ENCODE results near the gene POLR3H. TPM values are rescaled to one million over a fixed set of nuclear protein-coding genes. Genes with fewer than 3 reads are reported as not detected.

The POLR3H gene
- total and polyA plus RNA-seq, 5 donors from 2014 or later: 12.1 to 21.3 (median 15.2) TPM

DNA sequence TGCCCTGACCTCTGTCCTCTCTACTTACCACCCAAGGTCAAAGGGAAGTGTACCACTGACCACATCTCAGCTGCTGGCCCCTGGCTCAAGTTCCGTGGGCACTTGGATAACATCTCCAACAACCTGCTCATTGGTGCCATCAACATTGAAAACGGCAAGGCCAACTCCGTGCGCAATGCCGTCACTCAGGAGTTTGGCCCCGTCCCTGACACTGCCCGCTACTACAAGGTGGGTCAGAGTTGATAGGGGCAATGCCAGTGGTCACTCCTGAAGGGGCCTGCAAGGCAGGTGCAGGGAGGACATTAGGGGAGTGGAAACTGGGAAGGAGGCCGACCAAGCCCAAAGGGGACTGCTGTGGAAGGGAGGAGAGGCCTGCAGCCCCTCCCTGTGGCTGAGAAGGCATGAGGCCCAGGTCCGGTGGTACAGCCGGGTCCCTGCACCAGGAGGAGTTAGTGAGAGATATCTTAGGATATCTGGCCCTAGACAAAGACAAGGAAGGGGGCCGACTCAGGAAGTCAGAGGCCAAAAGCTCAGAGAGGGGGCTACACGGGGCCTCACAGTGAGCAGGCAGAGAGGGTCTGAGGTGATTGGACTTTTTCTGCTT lies 17.9 kb downstream of the POLR3H start:
- peaks cover 42% of the 10 kb centered on the region for H3K36me3 ChIP-seq (ENCODE audit: control insufficient read depth, insufficient read depth, low read length)
- no peaks in the 10 kb centered on the region for H3K9me3 ChIP-seq (ENCODE audit: control insufficient read depth in 2 of 2, low read length in 2 of 2)
- peak overlapping the region in 1 of 3 donors; percentile 80 for H3K27ac Mint-ChIP-seq
- no peaks in the 10 kb centered on the region for H3K9me3 Mint-ChIP-seq
- H3K36me3 Mint-ChIP-seq: peaks cover 7% of the 10 kb centered on the region
- ATAC-seq (ENCODE audit: low read depth in 2 of 2) (no peak), DNase-seq (no peak)
- H3K4me1 ChIP-seq (ENCODE audit: control insufficient read depth, insufficient read depth, low read length, poor library complexity, severe bottlenecking): peaks cover 13% of the 10 kb centered on the region
- no peak overlapping the region for H3K4me3 ChIP-seq (ENCODE audit: low read depth, low read length)
- H3K4me1 Mint-ChIP-seq: peaks cover 0 to 25% (median 4%) of the 10 kb centered on the region in 4 donors
- no peaks in the 10 kb centered on the region for H3K27me3 Mint-ChIP-seq
- H3K27me3 ChIP-seq (ENCODE audit: control insufficient read depth, insufficient read depth, low read length): no peaks in the 10 kb centered on the region
- H3K4me3 Mint-ChIP-seq: peak overlapping the region in 1 of 4 donors; percentile 28
- no peak overlapping the region for H3K27ac ChIP-seq (ENCODE audit: insufficient read depth, low read length, poor library complexity, severe bottlenecking)

DNA sequence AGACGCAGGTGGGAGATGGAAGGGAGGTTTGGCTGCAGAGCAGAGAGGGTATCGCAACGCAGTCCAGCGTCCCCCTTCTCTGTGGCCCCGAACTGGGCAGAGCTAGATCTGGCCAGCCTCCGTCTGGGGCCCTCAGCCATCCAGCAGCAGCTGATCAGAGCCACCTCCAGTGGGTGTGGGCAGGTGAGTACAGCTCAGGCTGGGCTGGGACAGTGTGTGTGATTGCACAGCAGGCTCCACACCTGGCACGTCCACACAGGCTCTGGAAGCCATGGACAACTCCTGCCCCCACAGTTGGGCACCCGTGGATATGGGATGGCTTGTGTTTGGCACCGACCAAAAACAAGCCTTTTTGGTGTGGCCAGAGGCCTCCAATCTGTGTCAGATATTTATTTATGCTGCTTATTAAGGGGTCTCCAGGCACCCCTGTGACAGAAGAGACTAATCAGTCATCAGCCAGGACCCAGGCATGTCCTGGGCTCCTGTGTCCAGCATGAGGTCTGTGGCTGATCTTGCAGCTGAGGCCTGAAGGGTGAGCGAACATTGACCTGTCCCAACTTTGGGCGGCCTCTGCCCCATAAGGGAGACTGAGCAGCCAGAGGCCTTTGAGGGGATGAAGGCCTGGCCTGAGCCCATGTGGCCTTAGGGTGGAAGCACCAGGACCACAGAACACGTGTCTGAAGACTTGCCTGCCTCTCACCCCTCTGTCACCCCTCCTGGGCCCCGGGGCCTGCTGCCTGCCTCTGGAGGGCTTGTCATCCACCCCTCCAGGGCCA lies 18.6 kb downstream of the POLR3H start:
- no peaks in the 10 kb centered on the region for H3K27me3 ChIP-seq (ENCODE audit: control insufficient read depth, insufficient read depth, low read length)
- peaks cover 13% of the 10 kb centered on the region for H3K4me1 ChIP-seq (ENCODE audit: control insufficient read depth, insufficient read depth, low read length, poor library complexity, severe bottlenecking)
- Mint-ChIP-seq H3K27ac (peak overlapping the region in 1 of 3 donors; percentile 71), H3K4me3 (no peak overlapping the region), H3K4me1 (peaks cover 0 to 23% (median 4%) of the 10 kb centered on the region in 4 donors), H3K9me3 (no peaks in the 10 kb centered on the region), H3K27me3 (no peaks in the 10 kb centered on the region), H3K36me3 (peaks cover 7% of the 10 kb centered on the region)
- DNase-seq (no peak), ATAC-seq (ENCODE audit: low read depth in 2 of 2) (no peak)
- no peaks in the 10 kb centered on the region for H3K9me3 ChIP-seq (ENCODE audit: control insufficient read depth in 2 of 2, low read length in 2 of 2)
- peak overlapping the region; percentile 63 for H3K27ac ChIP-seq (ENCODE audit: insufficient read depth, low read length, poor library complexity, severe bottlenecking)
- H3K36me3 ChIP-seq (ENCODE audit: control insufficient read depth, insufficient read depth, low read length): peaks cover 42% of the 10 kb centered on the region
- H3K4me3 ChIP-seq (ENCODE audit: low read depth, low read length): no peak overlapping the region

DNA sequence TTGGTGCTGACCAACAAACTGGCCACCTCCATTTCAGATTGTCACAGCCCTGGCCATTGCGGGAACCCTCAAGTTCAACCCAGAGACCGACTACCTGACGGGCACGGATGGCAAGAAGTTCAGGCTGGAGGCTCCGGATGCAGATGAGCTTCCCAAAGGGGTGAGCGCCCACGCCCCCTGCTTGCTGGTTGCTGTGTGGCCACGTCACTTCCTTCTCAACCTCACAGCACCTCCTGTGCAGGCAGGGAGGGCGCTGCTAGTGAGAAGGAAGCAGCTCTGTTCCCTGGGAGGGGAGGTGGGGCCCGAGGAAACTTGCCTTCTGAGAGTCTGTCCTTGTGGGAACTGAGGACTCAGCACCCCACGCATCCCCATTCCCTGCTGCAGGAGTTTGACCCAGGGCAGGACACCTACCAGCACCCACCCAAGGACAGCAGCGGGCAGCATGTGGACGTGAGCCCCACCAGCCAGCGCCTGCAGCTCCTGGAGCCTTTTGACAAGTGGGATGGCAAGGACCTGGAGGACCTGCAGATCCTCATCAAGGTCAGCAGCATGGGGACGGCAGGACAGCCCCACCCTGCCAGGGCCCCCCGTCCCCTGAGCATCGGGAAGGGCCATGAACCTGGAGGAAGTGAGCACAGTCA lies 19.3 kb downstream of the POLR3H start:
- Mint-ChIP-seq H3K36me3 (peaks cover 7% of the 10 kb centered on the region), H3K4me1 (peaks cover 0 to 23% (median 4%) of the 10 kb centered on the region in 4 donors), H3K27me3 (no peaks in the 10 kb centered on the region), H3K27ac (peak overlapping the region in 1 of 3 donors; percentile 71), H3K4me3 (peak overlapping the region in 2 of 4 donors; percentile 4 to 32), H3K9me3 (no peaks in the 10 kb centered on the region)
- Histone ChIP-seq H3K9me3 (ENCODE audit: control insufficient read depth in 2 of 2, low read length in 2 of 2) (no peaks in the 10 kb centered on the region), H3K27ac (ENCODE audit: insufficient read depth, low read length, poor library complexity, severe bottlenecking) (peak overlapping the region; percentile 63), H3K4me1 (ENCODE audit: control insufficient read depth, insufficient read depth, low read length, poor library complexity, severe bottlenecking) (peaks cover 13% of the 10 kb centered on the region), H3K27me3 (ENCODE audit: control insufficient read depth, insufficient read depth, low read length) (no peaks in the 10 kb centered on the region), H3K36me3 (ENCODE audit: control insufficient read depth, insufficient read depth, low read length) (peaks cover 42% of the 10 kb centered on the region), H3K4me3 (ENCODE audit: low read depth, low read length) (no peak overlapping the region)
- peak; percentile 75 to 84 for ATAC-seq (ENCODE audit: low read depth in 2 of 2)
- DNase-seq: peak; percentile 24 to 85 (median 70)

DNA sequence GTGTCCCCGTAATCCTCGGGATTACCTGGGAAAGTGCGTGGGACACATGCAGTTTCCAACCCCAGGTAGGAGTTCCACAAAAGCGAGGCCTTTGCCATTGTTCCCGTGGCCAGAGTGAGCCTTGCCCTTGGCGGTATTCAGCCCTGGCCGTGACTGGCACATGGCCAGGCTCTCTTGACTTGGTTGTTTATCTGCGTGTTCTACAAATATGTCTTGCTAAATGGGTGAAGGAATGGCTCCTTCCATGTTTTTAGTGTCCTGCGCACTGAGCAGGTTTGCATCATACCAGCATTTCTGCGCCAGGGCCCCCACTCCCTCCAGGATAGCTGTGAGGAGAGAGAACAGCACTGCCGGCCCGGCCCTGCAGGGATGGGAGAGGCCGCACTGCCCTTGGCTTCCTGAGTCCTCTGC lies 20.0 kb downstream of the POLR3H start:
- ATAC-seq (ENCODE audit: low read depth in 2 of 2): no peak
- peaks cover 0 to 23% (median 4%) of the 10 kb centered on the region in 4 donors for H3K4me1 Mint-ChIP-seq
- peaks cover 7% of the 10 kb centered on the region for H3K36me3 Mint-ChIP-seq
- Histone ChIP-seq H3K4me3 (ENCODE audit: low read depth, low read length) (no peak overlapping the region), H3K4me1 (ENCODE audit: control insufficient read depth, insufficient read depth, low read length, poor library complexity, severe bottlenecking) (peaks cover 13% of the 10 kb centered on the region), H3K9me3 (ENCODE audit: control insufficient read depth in 2 of 2, low read length in 2 of 2) (no peaks in the 10 kb centered on the region), H3K36me3 (ENCODE audit: control insufficient read depth, insufficient read depth, low read length) (peaks cover 41% of the 10 kb centered on the region), H3K27ac (ENCODE audit: insufficient read depth, low read length, poor library complexity, severe bottlenecking) (peak overlapping the region; percentile 63), H3K27me3 (ENCODE audit: control insufficient read depth, insufficient read depth, low read length) (no peaks in the 10 kb centered on the region)
- H3K9me3 Mint-ChIP-seq: no peaks in the 10 kb centered on the region
- DNase-seq: no peak
- H3K27ac Mint-ChIP-seq: peak overlapping the region in 1 of 3 donors; percentile 71
- no peak overlapping the region for H3K4me3 Mint-ChIP-seq
- H3K27me3 Mint-ChIP-seq: no peaks in the 10 kb centered on the region

DNA sequence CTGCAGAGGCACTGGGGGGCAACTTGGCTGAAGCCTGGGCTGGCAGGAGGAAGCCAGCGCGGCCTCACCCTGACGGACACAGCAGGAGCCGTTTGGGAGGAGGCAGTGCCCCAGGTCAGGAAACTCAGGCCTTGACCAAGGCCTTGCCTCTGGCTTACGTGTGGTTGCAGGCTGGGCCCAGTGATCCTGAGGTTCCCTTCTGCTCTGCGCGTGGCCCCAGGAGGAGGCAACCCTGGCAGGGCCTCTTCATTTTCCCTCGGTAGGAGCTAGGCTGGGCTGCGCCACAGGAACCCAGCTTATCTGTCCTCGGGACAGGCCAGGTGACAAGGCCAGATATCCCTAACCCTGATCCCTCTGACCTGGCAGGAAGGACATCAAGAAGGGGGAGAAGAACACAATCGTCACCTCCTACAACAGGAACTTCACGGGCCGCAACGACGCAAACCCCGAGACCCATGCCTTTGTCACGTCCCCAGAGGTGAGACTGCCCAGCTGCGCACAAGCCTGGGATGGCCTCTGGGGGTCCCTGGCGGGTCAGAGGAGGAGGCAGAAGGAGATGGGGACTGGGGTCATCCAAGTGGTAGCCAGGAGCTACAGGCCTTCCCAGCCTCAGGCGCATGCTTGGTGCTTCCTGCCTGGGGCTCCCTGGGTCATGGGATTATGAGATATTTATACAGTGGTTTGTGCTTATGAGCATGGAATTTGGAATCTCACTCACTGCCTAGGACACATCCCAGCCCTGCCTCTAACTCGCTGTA lies 20.6 kb downstream of the POLR3H start:
- H3K4me3 Mint-ChIP-seq: no peak overlapping the region
- Histone ChIP-seq H3K4me3 (ENCODE audit: low read depth, low read length) (no peak overlapping the region), H3K4me1 (ENCODE audit: control insufficient read depth, insufficient read depth, low read length, poor library complexity, severe bottlenecking) (peaks cover 13% of the 10 kb centered on the region), H3K27ac (ENCODE audit: insufficient read depth, low read length, poor library complexity, severe bottlenecking) (no peak overlapping the region), H3K27me3 (ENCODE audit: control insufficient read depth, insufficient read depth, low read length) (no peaks in the 10 kb centered on the region), H3K36me3 (ENCODE audit: control insufficient read depth, insufficient read depth, low read length) (peaks cover 35% of the 10 kb centered on the region), H3K9me3 (ENCODE audit: control insufficient read depth in 2 of 2, low read length in 2 of 2) (no peaks in the 10 kb centered on the region)
- peaks cover 0 to 23% (median 4%) of the 10 kb centered on the region in 4 donors for H3K4me1 Mint-ChIP-seq
- no peaks in the 10 kb centered on the region for H3K9me3 Mint-ChIP-seq
- H3K36me3 Mint-ChIP-seq: peaks cover 3% of the 10 kb centered on the region
- H3K27me3 Mint-ChIP-seq: no peaks in the 10 kb centered on the region
- H3K27ac Mint-ChIP-seq: peak overlapping the region; percentile 46 to 60 (median 48)
- DNase-seq: no peak
- ATAC-seq (ENCODE audit: low read depth in 2 of 2): no peak

DNA sequence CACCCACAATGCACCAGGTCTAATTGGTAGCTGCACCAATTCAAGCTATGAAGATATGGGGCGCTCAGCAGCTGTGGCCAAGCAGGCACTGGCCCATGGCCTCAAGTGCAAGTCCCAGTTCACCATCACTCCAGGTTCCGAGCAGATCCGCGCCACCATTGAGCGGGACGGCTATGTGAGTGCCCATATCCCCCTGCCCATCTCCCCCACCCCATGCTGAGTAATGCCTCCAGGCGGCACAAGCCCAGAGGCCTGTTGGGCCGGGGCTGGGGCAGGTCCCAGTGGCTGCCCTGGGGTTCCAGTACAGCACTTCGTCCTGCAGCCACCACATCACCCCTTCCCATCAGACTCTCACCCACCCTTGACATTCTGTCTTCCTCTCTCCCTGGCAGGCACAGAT lies 21.5 kb downstream of the POLR3H start:
- no peaks in the 10 kb centered on the region for H3K9me3 Mint-ChIP-seq
- H3K4me3 Mint-ChIP-seq: no peak overlapping the region
- no peaks in the 10 kb centered on the region for H3K27me3 ChIP-seq (ENCODE audit: control insufficient read depth, insufficient read depth, low read length)
- ATAC-seq (ENCODE audit: low read depth in 2 of 2): no peak
- H3K36me3 ChIP-seq (ENCODE audit: control insufficient read depth, insufficient read depth, low read length): peaks cover 27% of the 10 kb centered on the region
- no peaks in the 10 kb centered on the region for H3K9me3 ChIP-seq (ENCODE audit: control insufficient read depth in 2 of 2, low read length in 2 of 2)
- no peak overlapping the region for H3K27ac ChIP-seq (ENCODE audit: insufficient read depth, low read length, poor library complexity, severe bottlenecking)
- DNase-seq: no peak
- H3K4me1 Mint-ChIP-seq: peaks cover 0 to 23% (median 4%) of the 10 kb centered on the region in 4 donors
- H3K36me3 Mint-ChIP-seq: no peaks in the 10 kb centered on the region
- H3K4me3 ChIP-seq (ENCODE audit: low read depth, low read length): no peak overlapping the region
- peak overlapping the region; percentile 46 to 77 (median 60) for H3K27ac Mint-ChIP-seq
- peaks cover 13% of the 10 kb centered on the region for H3K4me1 ChIP-seq (ENCODE audit: control insufficient read depth, insufficient read depth, low read length, poor library complexity, severe bottlenecking)
- H3K27me3 Mint-ChIP-seq: no peaks in the 10 kb centered on the region

DNA sequence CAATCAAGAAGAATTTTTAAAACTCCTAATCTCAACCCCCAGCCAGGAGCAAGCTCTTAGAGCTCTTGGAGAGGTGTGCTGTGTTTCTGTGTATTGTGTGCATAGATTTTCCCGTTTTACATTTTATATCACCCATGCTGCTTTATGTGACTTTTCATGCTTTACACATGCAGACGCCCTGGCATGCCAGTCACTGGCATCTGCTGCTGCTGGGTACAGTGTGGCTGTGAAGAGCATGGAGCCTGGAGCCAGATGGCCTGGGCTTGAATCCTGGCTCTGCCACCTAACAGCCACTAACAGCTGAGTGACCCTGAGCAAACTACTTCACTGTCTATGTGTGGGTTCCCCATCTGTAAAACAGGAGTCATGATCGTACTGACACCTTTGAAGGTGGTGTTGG lies 23.1 kb downstream of the POLR3H start:
- no peak overlapping the region for H3K27ac Mint-ChIP-seq
- peaks cover 0 to 19% (median 4%) of the 10 kb centered on the region in 4 donors for H3K4me1 Mint-ChIP-seq
- Histone ChIP-seq H3K4me1 (ENCODE audit: control insufficient read depth, insufficient read depth, low read length, poor library complexity, severe bottlenecking) (peaks cover 13% of the 10 kb centered on the region), H3K36me3 (ENCODE audit: control insufficient read depth, insufficient read depth, low read length) (peaks cover 17% of the 10 kb centered on the region), H3K27me3 (ENCODE audit: control insufficient read depth, insufficient read depth, low read length) (no peaks in the 10 kb centered on the region), H3K4me3 (ENCODE audit: low read depth, low read length) (no peak overlapping the region), H3K9me3 (ENCODE audit: control insufficient read depth in 2 of 2, low read length in 2 of 2) (no peaks in the 10 kb centered on the region), H3K27ac (ENCODE audit: insufficient read depth, low read length, poor library complexity, severe bottlenecking) (no peak overlapping the region)
- ATAC-seq (ENCODE audit: low read depth in 2 of 2) (no peak), DNase-seq (no peak)
- H3K4me3 Mint-ChIP-seq: no peak overlapping the region
- no peaks in the 10 kb centered on the region for H3K27me3 Mint-ChIP-seq
- no peaks in the 10 kb centered on the region for H3K36me3 Mint-ChIP-seq
- H3K9me3 Mint-ChIP-seq: no peaks in the 10 kb centered on the region

Data from CD4-positive, CD25-positive, alpha-beta regulatory T cell (primary cell).